ENCODE data around the gene ENPP6.

Gene ENPP6

DNA sequence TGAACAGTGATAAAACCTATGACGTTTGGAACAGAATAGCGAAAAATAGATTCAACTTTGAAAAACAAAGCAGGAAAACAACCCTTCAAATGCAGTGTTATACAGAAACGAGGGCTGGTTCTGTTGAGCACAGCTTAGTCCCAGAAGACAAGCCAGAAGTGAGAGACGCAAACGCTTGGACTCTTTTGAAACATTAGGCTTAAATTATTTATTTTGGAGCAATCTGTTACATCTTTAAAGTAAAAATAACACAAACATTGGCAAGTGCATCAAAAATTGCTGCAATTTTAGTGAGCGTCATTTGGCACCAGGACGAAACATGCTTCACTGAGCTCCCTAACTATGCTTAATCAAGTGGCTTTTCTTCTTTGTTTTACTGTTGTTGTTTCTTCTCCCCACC lies 63.5 kb downstream of the ENPP6 start:
- DNase-seq (ENCODE audit: low read depth, low spot score), result no peak
- no peak for TF ChIP-seq POLR2AphosphoS5 (IDR thresholded peaks at IDR 0.05; ENCODE audit: borderline replicate concordance, low read depth, low read length)
- no peak for TF ChIP-seq FOXP2 (optimal IDR thresholded peaks at IDR 0.05; ENCODE audit: control extremely low read depth, extremely low read length, insufficient read depth)
- Histone ChIP-seq H3K4me3 (no peak overlapping the region), H3K36me3 (ENCODE audit: insufficient read depth, low read length) (no peaks in the 10 kb centered on the region), H3K9me3 (ENCODE audit: low read depth, low read length) (no peaks in the 10 kb centered on the region), H3K27ac (no peak overlapping the region), H3K9ac (ENCODE audit: insufficient read length) (no peak overlapping the region)

DNA sequence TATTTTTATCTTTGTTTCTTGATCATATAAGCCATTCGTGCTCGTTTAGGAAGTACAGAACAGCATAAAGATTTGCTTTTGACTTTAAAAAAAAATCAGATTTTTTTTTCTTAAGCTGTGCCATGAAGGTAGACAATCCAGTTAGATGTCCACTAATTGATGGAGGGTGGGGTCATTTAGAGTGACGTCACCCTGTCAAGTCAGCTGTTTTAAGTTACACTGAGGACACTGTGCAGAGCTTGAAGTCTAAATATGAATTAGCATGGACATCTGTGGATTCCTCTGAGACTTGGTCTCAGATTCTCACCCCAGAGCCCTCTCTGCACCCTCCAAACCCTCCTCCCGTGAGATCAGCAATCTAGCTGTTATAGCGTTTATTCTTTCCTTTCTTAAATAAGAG lies 63.9 kb downstream of the ENPP6 start:
- Histone ChIP-seq H3K4me3 (no peak overlapping the region), H3K36me3 (ENCODE audit: insufficient read depth, low read length) (no peaks in the 10 kb centered on the region), H3K9ac (ENCODE audit: insufficient read length) (no peak overlapping the region), H3K9me3 (ENCODE audit: low read depth, low read length) (no peaks in the 10 kb centered on the region), H3K27ac (no peak overlapping the region)
- DNase-seq (ENCODE audit: low read depth, low spot score), result no peak
- TF ChIP-seq POLR2AphosphoS5 (IDR thresholded peaks at IDR 0.05; ENCODE audit: borderline replicate concordance, low read depth, low read length), result no peak
- no peak for TF ChIP-seq EZH2 (IDR thresholded peaks at IDR 0.05)
- no peak for TF ChIP-seq FOXP2 (optimal IDR thresholded peaks at IDR 0.05; ENCODE audit: control extremely low read depth, extremely low read length, insufficient read depth)

DNA sequence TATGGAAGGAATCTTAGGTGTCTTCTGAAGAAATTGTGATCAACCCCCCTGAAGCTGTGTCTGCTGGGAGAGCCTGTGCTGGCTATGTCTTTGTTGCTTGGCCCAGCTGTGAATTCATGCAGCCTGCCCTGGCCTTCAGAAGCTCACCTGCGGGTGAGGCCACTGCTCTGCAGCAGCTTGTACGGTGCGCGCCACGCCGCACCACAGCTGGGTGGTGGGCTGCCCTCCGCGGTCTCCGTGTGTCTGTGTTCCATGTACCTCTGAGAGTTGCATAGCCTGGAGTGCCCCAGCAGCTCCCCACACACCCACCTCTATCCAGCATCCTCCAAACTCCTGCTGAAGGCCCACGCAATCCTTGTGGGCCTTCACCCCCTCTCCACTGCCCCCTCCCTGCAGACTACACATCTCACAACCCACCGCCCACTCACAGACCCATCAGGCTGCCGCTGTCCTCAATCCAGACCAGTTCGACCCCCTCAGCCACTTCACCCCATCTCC lies 65.6 kb downstream of the ENPP6 start:
- Histone ChIP-seq H3K4me3 (no peak overlapping the region), H3K9me3 (ENCODE audit: low read depth, low read length) (no peaks in the 10 kb centered on the region), H3K27ac (no peak overlapping the region), H3K9ac (ENCODE audit: insufficient read length) (no peak overlapping the region), H3K36me3 (ENCODE audit: insufficient read depth, low read length) (no peaks in the 10 kb centered on the region)
- TF ChIP-seq POLR2AphosphoS5 (IDR thresholded peaks at IDR 0.05; ENCODE audit: borderline replicate concordance, low read depth, low read length) (no peak), EZH2 (IDR thresholded peaks at IDR 0.05) (no peak), FOXP2 (optimal IDR thresholded peaks at IDR 0.05; ENCODE audit: control extremely low read depth, extremely low read length, insufficient read depth) (no peak)
- DNase-seq (ENCODE audit: low read depth, low spot score), result no peak

DNA sequence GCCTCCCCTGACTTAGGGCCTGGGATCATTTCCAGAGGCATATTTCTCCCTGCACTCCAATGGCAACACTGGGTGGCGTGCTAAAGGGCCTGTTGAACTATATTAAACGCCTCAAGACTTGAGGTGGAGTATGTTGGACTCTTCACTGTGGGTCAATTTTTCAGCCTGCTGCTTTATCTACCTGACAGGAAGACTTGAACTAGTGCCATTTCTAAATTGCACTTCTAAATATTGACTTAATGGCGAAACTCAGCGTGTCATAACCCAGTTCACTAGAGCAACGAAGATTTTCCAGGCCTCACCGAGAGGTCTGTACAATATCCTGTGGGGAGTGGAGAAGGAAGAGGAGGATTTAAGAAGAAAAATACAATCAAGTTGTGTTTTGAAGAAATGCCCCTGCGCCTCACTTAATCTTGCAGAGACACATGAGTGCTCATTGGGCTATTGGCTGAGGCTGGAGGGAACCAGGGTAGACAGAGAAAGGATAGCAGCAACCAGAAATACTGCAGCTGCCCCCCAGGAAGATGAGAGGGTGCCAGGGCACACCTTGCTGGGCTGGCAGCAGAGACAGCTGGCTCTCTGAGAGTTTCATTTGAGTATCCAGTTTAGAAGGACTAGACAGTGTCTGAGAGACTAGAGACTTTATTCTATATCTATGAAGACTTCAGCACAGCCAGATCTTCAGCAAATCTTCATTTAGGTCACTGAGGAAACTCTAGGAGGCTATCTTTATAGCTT lies 67.4 kb downstream of the ENPP6 start:
- TF ChIP-seq POLR2AphosphoS5 (IDR thresholded peaks at IDR 0.05; ENCODE audit: borderline replicate concordance, low read depth, low read length), result no peak
- no peak for TF ChIP-seq EZH2 (IDR thresholded peaks at IDR 0.05)
- no peak for TF ChIP-seq FOXP2 (optimal IDR thresholded peaks at IDR 0.05; ENCODE audit: control extremely low read depth, extremely low read length, insufficient read depth)
- no peak for DNase-seq (ENCODE audit: low read depth, low spot score)
- H3K27ac ChIP-seq, result no peak overlapping the region

DNA sequence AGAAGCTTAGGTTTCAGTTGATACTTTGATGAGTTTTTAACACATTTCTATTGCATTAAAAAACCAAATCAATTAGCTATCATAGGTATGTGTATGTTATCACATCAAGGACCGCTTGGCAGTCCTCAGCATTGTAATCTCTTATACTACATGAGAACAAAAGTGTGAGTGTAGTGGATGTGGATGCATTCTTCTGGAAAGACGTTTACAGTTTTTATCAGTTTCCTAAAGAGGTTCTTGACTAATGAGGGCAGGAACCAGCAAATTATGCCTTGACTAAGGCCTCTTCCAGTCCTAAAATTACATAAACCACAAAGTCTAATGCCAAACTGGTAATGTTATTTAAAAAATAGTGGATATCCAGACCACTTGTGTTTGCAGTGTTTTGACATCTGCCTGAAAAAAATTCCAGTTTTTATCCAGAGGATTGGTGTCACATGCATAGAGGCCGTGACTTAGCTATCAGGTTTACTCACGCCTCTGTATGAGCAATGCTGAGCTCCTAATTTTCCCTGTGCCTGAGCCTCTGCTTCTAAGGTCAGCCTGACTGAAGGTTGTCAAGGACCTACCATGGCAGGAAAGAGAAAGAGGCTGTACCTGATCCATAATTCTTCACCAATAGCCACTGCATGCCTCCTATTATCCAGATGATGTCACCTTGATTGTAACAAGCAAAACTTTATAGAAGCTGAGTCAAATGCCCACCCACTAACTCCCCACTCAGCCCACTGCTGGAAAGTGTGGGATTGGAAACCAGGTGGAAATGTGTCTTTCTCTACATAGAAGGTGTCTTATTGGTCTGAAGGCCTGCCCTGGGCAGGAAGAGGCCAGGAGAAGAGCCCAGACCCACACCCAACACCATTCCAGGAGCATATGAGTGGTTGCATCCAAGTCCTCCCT lies 68.7 kb downstream of the ENPP6 start:
- DNase-seq (ENCODE audit: low read depth, low spot score), result peak; percentile 51
- Histone ChIP-seq H3K4me3 (peak overlapping the region; percentile 66), H3K27ac (peak overlapping the region; percentile 95)

More for the DNA sequence above, 67.4 kb downstream of the ENPP6 start:
- no peaks in the 10 kb centered on the region for H3K9me3 ChIP-seq (ENCODE audit: low read depth, low read length)
- H3K4me3 ChIP-seq, result no peak overlapping the region
- H3K36me3 ChIP-seq (ENCODE audit: insufficient read depth, low read length), result no peaks in the 10 kb centered on the region
- H3K9ac ChIP-seq (ENCODE audit: insufficient read length), result no peak overlapping the region

DNA sequence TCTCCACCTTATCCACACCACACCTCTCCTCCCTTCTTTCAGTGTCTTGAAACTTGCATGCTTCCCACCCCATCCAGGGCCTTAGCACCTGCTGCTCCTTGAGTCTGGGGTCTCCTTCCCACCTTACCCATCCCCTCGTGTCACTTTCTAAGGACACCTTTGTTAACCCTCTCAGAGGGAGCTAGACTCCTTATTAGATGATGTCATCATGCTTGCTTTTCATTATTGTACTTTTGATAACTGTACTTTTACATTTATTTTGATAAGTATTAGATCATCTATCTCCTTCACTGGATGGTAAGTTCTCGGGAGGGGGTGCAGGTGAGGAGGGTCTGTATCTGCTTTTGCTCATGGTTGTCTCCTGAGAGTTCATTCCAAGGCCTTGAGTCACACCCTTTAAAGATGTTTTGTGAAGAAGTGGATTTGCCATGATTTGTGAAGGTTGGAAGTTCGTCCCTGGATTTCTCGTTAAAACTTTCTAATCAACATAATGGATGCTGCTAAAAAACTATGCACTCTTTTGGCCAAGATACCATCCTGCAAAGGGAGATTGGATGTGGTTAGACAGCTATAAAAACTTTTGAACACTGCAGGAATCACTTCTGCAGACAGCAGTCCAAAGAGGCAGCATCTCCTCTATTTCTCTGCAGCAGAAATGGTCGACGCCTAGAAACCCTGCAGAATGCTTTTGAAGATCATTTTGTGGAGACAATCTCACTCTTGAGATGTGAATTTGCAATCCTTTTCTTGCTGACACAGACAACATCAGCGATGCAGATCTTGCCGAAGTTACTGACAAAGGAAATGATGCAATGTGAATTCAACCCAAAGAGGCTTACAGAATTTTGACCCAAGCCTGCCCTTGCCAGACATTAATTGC lies 69.6 kb downstream of the ENPP6 start:
- TF ChIP-seq EZH2 (IDR thresholded peaks at IDR 0.05) (no peak), POLR2AphosphoS5 (IDR thresholded peaks at IDR 0.05; ENCODE audit: borderline replicate concordance, low read depth, low read length) (no peak; the same call in 1 of the 2 replicates), FOXP2 (optimal IDR thresholded peaks at IDR 0.05; ENCODE audit: control extremely low read depth, extremely low read length, insufficient read depth) (no peak)
- peak overlapping the region; percentile 95 for H3K27ac ChIP-seq
- no peaks in the 10 kb centered on the region for H3K9me3 ChIP-seq (ENCODE audit: low read depth, low read length)
- H3K4me3 ChIP-seq, result peak overlapping the region; percentile 66
- H3K36me3 ChIP-seq (ENCODE audit: insufficient read depth, low read length), result no peaks in the 10 kb centered on the region
- peak overlapping the region; percentile 64 for H3K9ac ChIP-seq (ENCODE audit: insufficient read length)
- peak; percentile 81 for DNase-seq (ENCODE audit: low read depth, low spot score)

More for the DNA sequence above, 68.7 kb downstream of the ENPP6 start:
- Histone ChIP-seq H3K9ac (ENCODE audit: insufficient read length) (peak overlapping the region; percentile 64), H3K9me3 (ENCODE audit: low read depth, low read length) (no peaks in the 10 kb centered on the region), H3K36me3 (ENCODE audit: insufficient read depth, low read length) (no peaks in the 10 kb centered on the region)
- TF ChIP-seq EZH2 (IDR thresholded peaks at IDR 0.05), result no peak
- no peak; the same call in 1 of the 2 replicates for TF ChIP-seq POLR2AphosphoS5 (IDR thresholded peaks at IDR 0.05; ENCODE audit: borderline replicate concordance, low read depth, low read length)

DNA sequence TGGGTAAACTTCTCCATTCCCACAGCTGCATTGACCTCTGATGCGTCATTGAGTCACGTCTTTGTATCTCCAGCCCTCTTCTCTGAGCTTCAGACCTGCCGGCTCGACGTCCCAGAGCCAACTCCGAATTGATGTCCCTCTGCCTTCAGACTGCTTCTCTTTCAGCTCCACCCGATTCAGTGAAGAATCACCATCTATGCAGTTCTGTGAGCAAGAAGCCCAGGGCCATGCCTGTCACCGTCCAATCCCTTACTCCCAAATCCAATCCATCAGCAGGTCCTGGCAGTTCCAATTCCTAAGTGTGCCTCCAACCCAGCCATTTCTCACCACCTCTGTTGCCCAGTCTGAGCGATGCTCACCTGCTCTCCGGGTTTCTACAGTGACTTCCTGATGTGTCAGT lies 70.7 kb downstream of the ENPP6 start:
- Histone ChIP-seq H3K9ac (ENCODE audit: insufficient read length) (no peak overlapping the region), H3K4me3 (no peak overlapping the region), H3K36me3 (ENCODE audit: insufficient read depth, low read length) (no peaks in the 10 kb centered on the region), H3K9me3 (ENCODE audit: low read depth, low read length) (no peaks in the 10 kb centered on the region), H3K27ac (no peak overlapping the region)
- TF ChIP-seq EZH2 (IDR thresholded peaks at IDR 0.05), result no peak
- no peak for TF ChIP-seq POLR2AphosphoS5 (IDR thresholded peaks at IDR 0.05; ENCODE audit: borderline replicate concordance, low read depth, low read length)
- no peak for TF ChIP-seq FOXP2 (optimal IDR thresholded peaks at IDR 0.05; ENCODE audit: control extremely low read depth, extremely low read length, insufficient read depth)
- DNase-seq (ENCODE audit: low read depth, low spot score), result no peak

All from SK-N-MC (cell line).